Measurements from ENCODE around the gene TMEM165.

DNA sequence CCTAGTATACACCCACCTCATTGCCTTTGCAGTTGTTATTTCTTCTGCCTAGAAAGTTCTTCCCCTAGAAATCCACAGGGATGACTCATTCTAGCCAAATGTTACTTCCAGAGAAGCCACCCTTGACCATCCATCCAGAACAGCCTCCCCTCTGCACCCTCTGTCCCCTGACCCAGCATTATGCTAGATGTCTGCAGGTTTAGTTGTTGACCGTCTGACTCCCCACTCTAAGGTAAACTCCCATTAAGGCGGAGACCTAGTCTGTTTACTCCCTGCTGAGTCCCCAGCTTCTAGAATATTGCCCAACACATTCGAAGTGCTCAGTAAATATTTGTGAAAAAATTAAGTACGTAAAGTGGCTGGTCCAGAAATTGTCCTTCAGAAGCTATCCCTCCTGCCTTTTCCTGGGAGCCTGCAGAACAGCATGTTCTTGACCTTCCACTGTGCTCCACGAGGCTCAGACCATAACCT, 38.7 kb upstream of the TMEM165 start:
- TF ChIP-seq, protein P1, sequence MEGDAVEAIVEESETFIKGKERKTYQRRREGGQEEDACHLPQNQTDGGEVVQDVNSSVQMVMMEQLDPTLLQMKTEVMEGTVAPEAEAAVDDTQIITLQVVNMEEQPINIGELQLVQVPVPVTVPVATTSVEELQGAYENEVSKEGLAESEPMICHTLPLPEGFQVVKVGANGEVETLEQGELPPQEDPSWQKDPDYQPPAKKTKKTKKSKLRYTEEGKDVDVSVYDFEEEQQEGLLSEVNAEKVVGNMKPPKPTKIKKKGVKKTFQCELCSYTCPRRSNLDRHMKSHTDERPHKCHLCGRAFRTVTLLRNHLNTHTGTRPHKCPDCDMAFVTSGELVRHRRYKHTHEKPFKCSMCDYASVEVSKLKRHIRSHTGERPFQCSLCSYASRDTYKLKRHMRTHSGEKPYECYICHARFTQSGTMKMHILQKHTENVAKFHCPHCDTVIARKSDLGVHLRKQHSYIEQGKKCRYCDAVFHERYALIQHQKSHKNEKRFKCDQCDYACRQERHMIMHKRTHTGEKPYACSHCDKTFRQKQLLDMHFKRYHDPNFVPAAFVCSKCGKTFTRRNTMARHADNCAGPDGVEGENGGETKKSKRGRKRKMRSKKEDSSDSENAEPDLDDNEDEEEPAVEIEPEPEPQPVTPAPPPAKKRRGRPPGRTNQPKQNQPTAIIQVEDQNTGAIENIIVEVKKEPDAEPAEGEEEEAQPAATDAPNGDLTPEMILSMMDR (IDR thresholded peaks at IDR 0.05), result no peak
- TF ChIP-seq POLR2A (IDR thresholded peaks at IDR 0.05), result no peak
- no peak for TF ChIP-seq POLR2AphosphoS5 (IDR thresholded peaks at IDR 0.05)
